ENCODE data around the gene STK10.

DNA sequence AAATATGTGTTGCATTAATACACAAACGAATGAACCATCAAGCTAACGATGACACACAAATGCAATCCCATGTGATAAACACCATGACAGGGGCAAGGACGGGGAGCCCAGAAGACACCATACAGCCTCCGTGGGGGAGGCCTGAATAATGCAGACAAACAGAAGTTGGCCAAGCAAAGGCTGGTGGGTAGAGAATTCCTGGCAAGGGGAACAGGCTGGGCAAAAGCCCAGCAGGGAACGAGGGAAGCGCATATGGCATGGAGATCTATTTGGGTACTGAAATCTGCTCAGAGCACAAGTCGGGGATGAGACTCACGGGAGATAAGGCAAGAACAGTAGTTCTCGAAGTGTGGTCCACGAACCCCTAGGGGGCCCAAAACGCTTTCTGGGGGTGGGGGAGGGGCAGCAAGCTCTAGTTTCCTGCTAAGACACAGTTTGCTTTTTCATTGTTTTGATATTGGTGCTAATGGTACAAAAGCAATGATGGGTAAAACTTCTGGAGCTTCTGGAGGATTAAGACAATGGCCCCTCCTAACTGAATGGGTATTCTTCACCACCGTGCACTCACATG is 138.7 kb downstream of the STK10 start:
- TF ChIP-seq, protein P1, sequence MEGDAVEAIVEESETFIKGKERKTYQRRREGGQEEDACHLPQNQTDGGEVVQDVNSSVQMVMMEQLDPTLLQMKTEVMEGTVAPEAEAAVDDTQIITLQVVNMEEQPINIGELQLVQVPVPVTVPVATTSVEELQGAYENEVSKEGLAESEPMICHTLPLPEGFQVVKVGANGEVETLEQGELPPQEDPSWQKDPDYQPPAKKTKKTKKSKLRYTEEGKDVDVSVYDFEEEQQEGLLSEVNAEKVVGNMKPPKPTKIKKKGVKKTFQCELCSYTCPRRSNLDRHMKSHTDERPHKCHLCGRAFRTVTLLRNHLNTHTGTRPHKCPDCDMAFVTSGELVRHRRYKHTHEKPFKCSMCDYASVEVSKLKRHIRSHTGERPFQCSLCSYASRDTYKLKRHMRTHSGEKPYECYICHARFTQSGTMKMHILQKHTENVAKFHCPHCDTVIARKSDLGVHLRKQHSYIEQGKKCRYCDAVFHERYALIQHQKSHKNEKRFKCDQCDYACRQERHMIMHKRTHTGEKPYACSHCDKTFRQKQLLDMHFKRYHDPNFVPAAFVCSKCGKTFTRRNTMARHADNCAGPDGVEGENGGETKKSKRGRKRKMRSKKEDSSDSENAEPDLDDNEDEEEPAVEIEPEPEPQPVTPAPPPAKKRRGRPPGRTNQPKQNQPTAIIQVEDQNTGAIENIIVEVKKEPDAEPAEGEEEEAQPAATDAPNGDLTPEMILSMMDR (IDR thresholded peaks at IDR 0.05; ENCODE audit: low read depth, low read length, missing input control) = no peak
- no peak for TF ChIP-seq GABPA (IDR thresholded peaks at IDR 0.05 in 1 of 2, conservative IDR thresholded peaks at IDR 0.05 in 1 of 2)
- TF ChIP-seq TAF1 (conservative IDR thresholded peaks at IDR 0.05) = no peak
- no peak for TF ChIP-seq JUND (IDR thresholded peaks at IDR 0.05)
